Nephron (organoid): ENCODE data around the gene RIOX2.

Experiments used
- H3K27ac Mint-ChIP-seq, 3 experiments: 2 replicates each; pipeline ENCODE4 v1.8.0; 2020; ENCODE audit warnings: mixed read lengths in 3 of 3, mild to moderate bottlenecking in 2 of 3, moderate library complexity in 1 of 3
- H3K27me3 Mint-ChIP-seq: 2 replicates; pipeline ENCODE4 v1.8.0; 2021; ENCODE audit warnings: low read depth, mild to moderate bottlenecking, moderate library complexity, mixed read lengths
- H3K36me3 Mint-ChIP-seq: 2 replicates; pipeline ENCODE4 v1.8.0; 2020; ENCODE audit warnings: low read depth, mixed read lengths
- H3K4me1 Mint-ChIP-seq: 2 replicates; pipeline ENCODE4 v1.8.0; 2020; ENCODE audit warnings: mixed read lengths
- H3K4me3 Mint-ChIP-seq, 3 experiments: 2 replicates each; pipeline ENCODE4 v1.8.0; 2020; ENCODE audit warnings: mild to moderate bottlenecking in 3 of 3, mixed read lengths in 3 of 3, moderate library complexity in 2 of 3
- H3K9me3 Mint-ChIP-seq: 2 replicates; pipeline ENCODE4 v1.8.0; 2020; ENCODE audit warnings: mixed read lengths
- CTCF ChIP-seq, 3 experiments: fragments of 200-600 bp; sonication (generic); IDR thresholded peaks; one replicate each; pipeline ENCODE4 v1.5.0; 2021; ENCODE audit warnings: antibody characterized with exemption in 3 of 3; ENCODE audit not compliant: unreplicated experiment in 3 of 3

Gene RIOX2

DNA sequence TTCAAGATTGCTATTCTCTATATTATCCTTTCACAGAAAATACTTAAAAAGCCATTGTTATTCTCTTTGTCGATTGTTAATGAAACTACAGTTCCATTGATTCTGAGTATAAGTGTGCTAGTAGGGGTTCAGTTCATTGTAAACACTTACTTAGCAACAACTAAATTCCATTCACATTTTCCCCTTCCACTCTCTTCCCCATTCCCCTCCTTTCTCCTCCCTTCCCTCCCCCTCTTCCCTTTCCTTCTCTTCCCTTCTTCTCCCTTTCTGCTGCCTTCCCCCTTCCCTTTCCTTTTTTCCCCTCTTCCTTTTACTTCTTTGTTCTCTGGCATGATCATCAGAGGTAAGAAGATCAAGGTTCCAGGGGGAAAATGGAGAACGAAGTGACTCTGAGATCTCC lies 21.3 kb upstream of the RIOX2 start:
- no peak overlapping the region for H3K4me3 Mint-ChIP-seq
- no peaks in the 10 kb centered on the region for H3K4me1 Mint-ChIP-seq
- no peaks in the 10 kb centered on the region for H3K9me3 Mint-ChIP-seq
- no peak for TF ChIP-seq CTCF (IDR thresholded peaks at IDR 0.05; ENCODE audit: unreplicated experiment in 3 of 3)
- no peak overlapping the region for H3K27ac Mint-ChIP-seq
- no peaks in the 10 kb centered on the region for H3K27me3 Mint-ChIP-seq
- H3K36me3 Mint-ChIP-seq: no peaks in the 10 kb centered on the region

- no peaks in the 10 kb centered on the region for H3K4me1 Mint-ChIP-seq
- H3K27ac Mint-ChIP-seq: no peak overlapping the region
- no peak for TF ChIP-seq CTCF (IDR thresholded peaks at IDR 0.05; ENCODE audit: unreplicated experiment in 3 of 3)
- H3K36me3 Mint-ChIP-seq: no peaks in the 10 kb centered on the region
- H3K4me3 Mint-ChIP-seq: no peak overlapping the region
- peaks cover 3% of the 10 kb centered on the region for H3K27me3 Mint-ChIP-seq
- no peaks in the 10 kb centered on the region for H3K9me3 Mint-ChIP-seq
These were observed 20.4 kb upstream of the RIOX2 start for GRCh38 chr3:97992547-97993173.

- H3K27me3 Mint-ChIP-seq: peaks cover 3% of the 10 kb centered on the region
- no peak for TF ChIP-seq CTCF (IDR thresholded peaks at IDR 0.05; ENCODE audit: unreplicated experiment in 3 of 3)
- H3K4me1 Mint-ChIP-seq: no peaks in the 10 kb centered on the region
- H3K9me3 Mint-ChIP-seq: no peaks in the 10 kb centered on the region
- H3K27ac Mint-ChIP-seq: no peak overlapping the region
- no peaks in the 10 kb centered on the region for H3K36me3 Mint-ChIP-seq
- no peak overlapping the region for H3K4me3 Mint-ChIP-seq
These were observed 19.1 kb upstream of the RIOX2 start for GRCh38 chr3:97991293-97991682.

DNA sequence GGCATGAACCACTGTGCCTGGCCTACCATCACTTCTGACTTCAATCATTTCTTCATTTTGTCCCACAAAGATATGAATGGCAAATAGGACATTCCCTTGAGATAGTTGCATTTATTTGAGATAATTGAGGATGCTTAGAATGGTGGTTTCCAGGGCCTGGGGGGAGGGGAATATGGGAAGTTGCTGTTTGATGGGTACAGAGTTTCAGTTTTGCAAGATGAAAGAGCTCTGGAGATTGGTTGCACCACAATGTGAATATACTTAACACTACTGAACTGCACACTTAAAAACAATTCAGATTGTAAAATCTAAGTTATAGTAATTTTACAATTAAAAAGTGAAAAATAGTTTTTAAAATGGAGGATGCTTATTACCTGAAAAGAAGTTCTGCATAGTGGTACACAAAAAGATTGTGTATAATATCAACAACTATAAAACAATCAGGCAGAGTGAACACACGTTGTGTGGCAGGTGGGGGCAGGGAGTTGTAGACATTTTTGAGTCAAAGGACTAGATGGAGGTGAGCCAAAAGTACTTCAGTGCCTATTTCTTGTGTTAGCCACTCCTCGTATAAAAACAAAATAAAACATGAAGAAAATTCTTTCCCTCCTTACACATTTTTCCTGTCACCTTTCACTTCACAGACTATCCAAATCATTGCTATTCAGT lies 18.5 kb upstream of the RIOX2 start:
- peaks cover 3% of the 10 kb centered on the region for H3K27me3 Mint-ChIP-seq
- no peak overlapping the region for H3K27ac Mint-ChIP-seq
- no peaks in the 10 kb centered on the region for H3K9me3 Mint-ChIP-seq
- no peak overlapping the region for H3K4me3 Mint-ChIP-seq
- no peaks in the 10 kb centered on the region for H3K36me3 Mint-ChIP-seq
- H3K4me1 Mint-ChIP-seq: no peaks in the 10 kb centered on the region
- TF ChIP-seq CTCF (IDR thresholded peaks at IDR 0.05; ENCODE audit: unreplicated experiment in 3 of 3): no peak

GRCh38 chr3:97988784-97989568 lies 16.7 kb upstream of the RIOX2 start:
- no peak overlapping the region for H3K27ac Mint-ChIP-seq
- TF ChIP-seq CTCF (IDR thresholded peaks at IDR 0.05; ENCODE audit: unreplicated experiment in 3 of 3): no peak
- H3K36me3 Mint-ChIP-seq: no peaks in the 10 kb centered on the region
- H3K4me3 Mint-ChIP-seq: no peak overlapping the region
- no peaks in the 10 kb centered on the region for H3K9me3 Mint-ChIP-seq
- peaks cover 5% of the 10 kb centered on the region for H3K4me1 Mint-ChIP-seq
- peaks cover 3% of the 10 kb centered on the region for H3K27me3 Mint-ChIP-seq
